GM21825 (cell line): Measurements from ENCODE around the gene ADGRG3.

ENCODE experiments used
- ATAC-seq: cut with Tn5 transposase; IDR thresholded peaks from one replicate; pipeline ENCODE4 v1.9.1; 2021; ENCODE audit warnings: mild to moderate bottlenecking, moderate library complexity; ENCODE audit not compliant: unreplicated experiment

The ADGRG3 gene

GRCh38 chr16:57679016-57679415 is 10.9 kb downstream of the ADGRG3 start:
- ATAC-seq = no peak

- no peak for ATAC-seq
Measured at GRCh38 chr16:57679767-57680482, 11.8 kb downstream of the ADGRG3 start.

- ATAC-seq = no peak
Measured at GRCh38 chr16:57680842-57681375, 12.8 kb downstream of the ADGRG3 start.

GRCh38 chr16:57681950-57682728 is 14.0 kb downstream of the ADGRG3 start:
- no peak for ATAC-seq

GRCh38 chr16:57682809-57683635 is 14.9 kb downstream of the ADGRG3 start:
- no peak for ATAC-seq

GRCh38 chr16:57683636-57684545 is 15.8 kb downstream of the ADGRG3 start:
- no peak for ATAC-seq

- no peak for ATAC-seq
Measured at GRCh38 chr16:57684626-57685358, 16.7 kb downstream of the ADGRG3 start.

- no peak for ATAC-seq
Measured at GRCh38 chr16:57685633-57686032, 17.5 kb downstream of the ADGRG3 start.

GRCh38 chr16:57686577-57686976 is 18.5 kb downstream of the ADGRG3 start:
- ATAC-seq = no peak

GRCh38 chr16:57687363-57687929 is 19.3 kb downstream of the ADGRG3 start:
- ATAC-seq = no peak

- no peak for ATAC-seq
Measured at GRCh38 chr16:57688487-57688986, 20.4 kb downstream of the ADGRG3 start.

GRCh38 chr16:57688987-57689761 is 21.1 kb downstream of the ADGRG3 start:
- no peak for ATAC-seq

GRCh38 chr16:57689762-57690558 is 21.9 kb downstream of the ADGRG3 start:
- peak; percentile 65 for ATAC-seq

- ATAC-seq = no peak
Measured at GRCh38 chr16:57690782-57691471, 22.8 kb downstream of the ADGRG3 start.

- no peak for ATAC-seq
Measured at GRCh38 chr16:57692636-57693035, 24.5 kb downstream of the ADGRG3 start.

GRCh38 chr16:57693550-57693949 is 25.4 kb downstream of the ADGRG3 start:
- no peak for ATAC-seq

- ATAC-seq = no peak
Measured at GRCh38 chr16:57694231-57694724, 26.2 kb downstream of the ADGRG3 start.
